Panc1 (cell line): Measurements from ENCODE around the gene TCF20. TPM values are rescaled to one million over a fixed set of nuclear protein-coding genes. Genes with fewer than 3 reads are reported as not detected.

ENCODE experiments used
- ATAC-seq: fragments of 200-7000 bp; cut with Tn5 transposase; 2 replicates; pipeline ENCODE4 v1.9.1; 2020; ENCODE audit warnings: mild to moderate bottlenecking, moderate library complexity
- BruUV-seq: library from RNA; stranded (reverse); fragments of 400-500 nt; replicated peaks from 2 replicates; lab custom pipeline; 2021; lab: Mats Ljungman, UMichigan
- CTCF ChIA-PET: fragments of 300-600 bp; sonication (Branson Sonifier 250); formaldehyde crosslinking; loops from one replicate; lab custom pipeline; 2022; ENCODE audit warnings: antibody characterized with exemption; lab: Charles Lee
- POLR2A ChIA-PET: fragments of 300-600 bp; sonication (Branson Sonifier 250); formaldehyde crosslinking; loops from one replicate; lab custom pipeline; 2022; ENCODE audit warnings: antibody characterized with exemption; lab: Charles Lee
- DNase-seq: peaks from one replicate; pipeline ENCODE4 v3.0.0-alpha.2; 2010; ENCODE audit warnings: low read depth, low spot score
- H3K27ac ChIP-seq: 2 replicates; pipeline ENCODE4 v1.5.1; 2011; ENCODE audit warnings: mild to moderate bottlenecking, low read length, inconsistent platforms
- H3K27me3 ChIP-seq: fragments of 200-500 bp; sonication (Bioruptor generic); 2 replicates; pipeline ENCODE4 v1.6.0; 2014; ENCODE audit warnings: low read length, inconsistent platforms; ENCODE audit not compliant: control insufficient read depth, insufficient read depth
- H3K36me3 ChIP-seq: fragments of 200-500 bp; sonication (Bioruptor generic); 2 replicates; pipeline ENCODE4 v1.5.1; 2014; ENCODE audit warnings: inconsistent platforms, mild to moderate bottlenecking, low read length, moderate library complexity; ENCODE audit not compliant: control insufficient read depth, insufficient read depth
- H3K4me1 ChIP-seq: 2 replicates; pipeline ENCODE4 v1.5.1; 2011; ENCODE audit warnings: inconsistent platforms, mild to moderate bottlenecking, low read length, moderate library complexity; ENCODE audit not compliant: control insufficient read depth, insufficient read depth
- H3K4me3 ChIP-seq, 2 experiments: 2 replicates each; pipeline ENCODE4 v1.5.1; 2011 to 2012; ENCODE audit warnings: low read depth in 2 of 2, low read length in 2 of 2, mild to moderate bottlenecking in 2 of 2, inconsistent platforms in 1 of 2, moderate library complexity in 1 of 2
- H3K9me3 ChIP-seq: fragments of 200-500 bp; sonication (Bioruptor generic); 2 replicates; pipeline ENCODE4 v1.5.1; 2014; ENCODE audit warnings: low read depth, mild to moderate bottlenecking, inconsistent platforms, low read length, moderate library complexity; ENCODE audit not compliant: control insufficient read depth, insufficient read depth
- CTCF ChIP-seq: fragments of 450-650 bp; IDR thresholded peaks from 2 replicates; pipeline ENCODE4 v1.5.1; 2017; ENCODE audit warnings: mild to moderate bottlenecking
- POLR2AphosphoS5 ChIP-seq: IDR thresholded peaks from 2 replicates; pipeline ENCODE4 v1.6.1; 2012; ENCODE audit warnings: mild to moderate bottlenecking, low read depth, low read length, moderate library complexity
- REST ChIP-seq, 2 experiments: IDR thresholded peaks; 2 replicates each; pipeline ENCODE4 v1.6.1; 2011 to 2012; ENCODE audit warnings: low read depth in 2 of 2, control low read depth in 1 of 2, low read length in 1 of 2, mild to moderate bottlenecking in 1 of 2, moderate library complexity in 1 of 2; ENCODE audit not compliant: insufficient read depth in 1 of 2
- SIN3A ChIP-seq: IDR thresholded peaks from 2 replicates; pipeline ENCODE4 v1.6.1; 2012; ENCODE audit warnings: low read depth, mild to moderate bottlenecking, low read length, moderate library complexity, borderline replicate concordance; ENCODE audit not compliant: insufficient read depth
- TCF7L2 ChIP-seq: IDR thresholded peaks from 2 replicates; pipeline ENCODE4 v1.6.1; 2011; ENCODE audit warnings: mild to moderate bottlenecking, low read depth, low read length, inconsistent platforms
- in situ Hi-C: cut with HindIII; loops from 2 replicates; pipeline ENCODE4 v1.10.0; 2016; ENCODE audit warnings: low sequenced_read_pairs, low pct_unique_long_range_greater_than_20kb
- intact Hi-C: fragments of 100-400 bp; cut with micrococcal nuclease; formaldehyde crosslinking; loops from one replicate; pipeline ENCODE4 v1.10.0; 2022; ENCODE audit not compliant: unreplicated experiment
- total RNA-seq: library from RNA; stranded (reverse); gene quantifications from one replicate; pipeline ENCODE4 v1.2.1, GENCODE V29; 2021; ENCODE audit not compliant: unreplicated experiment

Gene TCF20
- total RNA-seq, 1 experiment from 2014 or later = 79.8 TPM

- POLR2A ChIA-PET = no interaction called here
- TF ChIP-seq REST (IDR thresholded peaks at IDR 0.05; ENCODE audit: insufficient read depth in 1 of 2, low read depth in 2 of 2, low read length in 1 of 2) (no peak), POLR2AphosphoS5 (no peak), TCF7L2 (no peak), CTCF (no peak), SIN3A (no peak)
- H3K27ac ChIP-seq = peak overlapping the region; percentile 63
- no peaks in the 10 kb centered on the region for H3K9me3 ChIP-seq
- BruUV-seq = no TSS peak
- intact Hi-C loops = no loop called here
- no peak overlapping the region for H3K4me3 ChIP-seq
- H3K36me3 ChIP-seq = no peaks in the 10 kb centered on the region
- ATAC-seq (no peak), DNase-seq (no peak)
- no peaks in the 10 kb centered on the region for H3K27me3 ChIP-seq
- in situ Hi-C loops = no loop called here
- peaks cover 25% of the 10 kb centered on the region for H3K4me1 ChIP-seq
- CTCF ChIA-PET = interaction anchor here (0.5 kb wide), 1 partner anchor 127 kb away, joined by 4 read pairs; no protein-coding TSS in a partner anchor
These were observed 44.4 kb upstream of the TCF20 start for GRCh38 chr22:42314709-42315391.

- Histone ChIP-seq H3K4me1 (peaks cover 25% of the 10 kb centered on the region), H3K4me3 (peak overlapping the region in 1 of 2 experiments; percentile 7; a peak in 1 of 4 replicates), H3K36me3 (no peaks in the 10 kb centered on the region), H3K27me3 (no peaks in the 10 kb centered on the region), H3K9me3 (no peaks in the 10 kb centered on the region), H3K27ac (peak overlapping the region; percentile 63)
- no TSS peak for BruUV-seq
- DNase-seq (peak; percentile 46), ATAC-seq (peak; percentile 89)
- intact Hi-C loops (no loop called here), in situ Hi-C loops (no loop called here)
- CTCF ChIA-PET = interaction anchor here (0.7 kb wide), 1 partner anchor 34 kb away, joined by 3 read pairs; no protein-coding TSS in a partner anchor
- POLR2A ChIA-PET = no interaction called here
- TF ChIP-seq TCF7L2 (peak; percentile 60; the same call in 1 of the 2 replicates), CTCF (no peak; the same call in 1 of the 2 replicates), REST (IDR thresholded peaks at IDR 0.05; ENCODE audit: insufficient read depth in 1 of 2, low read depth in 2 of 2, low read length in 1 of 2) (0 out of 4 replicates have a peak, but pooled peaks of 1 of the 2 experiments have one; percentile 27)
These were observed 43.5 kb upstream of the TCF20 start for GRCh38 chr22:42313804-42314581.
